Measurements from ENCODE around the gene KL.

- no peak for TF ChIP-seq CTCF (IDR thresholded peaks at IDR 0.05)
- no peak for TF ChIP-seq POLR2A (IDR thresholded peaks at IDR 0.05)
Observed at GRCh38 chr13:33040090-33040489, 23.9 kb downstream of the KL start.
